Esophagus squamous epithelium (tissue), 5 donors: ENCODE measurements around the gene MOB1A. TPM values are rescaled to one million over a fixed set of nuclear protein-coding genes. Genes with fewer than 3 reads are reported as not detected.
A peak's percentile ranks its signal among the peaks of the same experiment; 100 is the strongest.

Source experiments
- DNase-seq: peaks from one replicate; lab custom pipeline; 2025; lab: John Stamatoyannopoulos, UW
- H3K27ac ChIP-seq, 4 donors: fragments of 200-600 bp; sonication (generic); one replicate each; pipeline ENCODE4 v1.5.1; 2016 to 2019; ENCODE audit warnings: mild to moderate bottlenecking in 1 of 4
- H3K27me3 ChIP-seq, 4 donors: fragments of 200-600 bp; sonication (generic); 1 replicate in 3 of 4; 2 replicates in 1 of 4; pipeline versions ENCODE4 v1.5.1 to v1.6.0; 2017 to 2021; ENCODE audit warnings: antibody characterized with exemption in 1 of 4
- H3K36me3 ChIP-seq, 3 donors: fragments of 200-600 bp; sonication (generic); one replicate each; pipeline ENCODE4 v1.5.1; 2016 to 2019
- H3K4me1 ChIP-seq, 3 donors: fragments of 200-600 bp; sonication (generic); one replicate each; pipeline ENCODE4 v1.5.1; 2017 to 2019
- H3K4me3 ChIP-seq, 4 donors: fragments of 200-600 bp; sonication (generic); 1 replicate in 3 of 4; 2 replicates in 1 of 4; pipeline ENCODE4 v1.5.1; 2016 to 2019; ENCODE audit warnings: mild to moderate bottlenecking in 2 of 4, moderate library complexity in 1 of 4
- H3K9me3 ChIP-seq, 3 donors: fragments of 200-600 bp; sonication (generic); one replicate each; pipeline ENCODE4 v1.5.1; 2016 to 2019
- POLR2A ChIP-seq, 4 donors: fragments of 450-650 bp; IDR thresholded peaks; one replicate each; pipeline ENCODE4 v1.6.1; 2017; ENCODE audit warnings: antibody characterized with exemption in 4 of 4, mild to moderate bottlenecking in 4 of 4, moderate library complexity in 3 of 4
- WGBS, 2 donors: methylation state at CpG; one replicate each; pipeline ENCODE4 v1.1.5; 2018; 5-methylcytosine and 5-hydroxymethylcytosine counted together
- intact Hi-C: fragments of 100-400 bp; cut with DNase I; formaldehyde crosslinking; loops from one replicate; pipeline ENCODE4 v1.15.0; 2022
- total RNA-seq, 4 donors: library from RNA; depleted of rRNA; stranded (reverse); fragments of >200 nt; gene quantifications; one replicate each; pipeline ENCODE4 v1.1.0, GENCODE V29; 2016
- TF ChIP-seq, protein P1 (sequence below), 6 experiments: fragments of 450-650 bp in 4 of 6; fragments of 200-600 bp in 2 of 6; sonication (generic) in 2 of 6; IDR thresholded peaks; one replicate each; pipeline ENCODE4 v1.5.1; 2016 to 2019; ENCODE audit warnings: antibody characterized with exemption in 6 of 6, mild to moderate bottlenecking in 4 of 6, moderate library complexity in 4 of 6
- donor health status: DM: yes; HTN: yes; CAD: no.

The MOB1A gene
- total RNA-seq, 4 donors from 2014 or later = 87.9 to 125 (median 102) TPM

DNA sequence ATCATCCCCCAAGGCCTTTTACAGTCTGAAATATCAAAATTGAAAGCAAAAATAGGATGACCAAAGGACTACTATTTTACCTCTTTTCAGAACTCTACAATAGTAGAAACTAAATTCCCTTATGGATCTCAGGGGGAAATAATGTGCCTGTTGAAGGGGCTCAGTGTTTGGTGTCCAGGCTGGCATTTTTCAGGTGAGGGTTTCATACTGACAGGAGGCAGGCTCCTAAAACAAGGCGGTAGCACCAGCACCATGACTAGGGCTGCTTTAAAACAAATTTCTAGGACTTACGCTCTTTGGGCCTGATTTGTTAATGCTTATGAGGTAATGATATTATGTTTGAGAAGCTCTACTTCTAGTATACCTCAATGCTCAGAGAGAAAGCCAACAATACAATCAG, 25.7 kb downstream of the MOB1A start:
- Histone ChIP-seq H3K4me3 (no peak overlapping the region), H3K27ac (no peak overlapping the region), H3K27me3 (no peaks in the 10 kb centered on the region), H3K36me3 (peaks cover 5 to 82% (median 15%) of the 10 kb centered on the region in 3 donors), H3K9me3 (no peaks in the 10 kb centered on the region), H3K4me1 (peaks cover 0 to 11% (median 8%) of the 10 kb centered on the region in 3 donors)
- DNase-seq = no peak
- intact Hi-C loops = no loop called here
- WGBS, 2 donors = 96 to 97% methylated on average over 2 of the region's 2 CpGs
- no peak for TF ChIP-seq POLR2A (IDR thresholded peaks at IDR 0.05)
- TF ChIP-seq, protein P1, sequence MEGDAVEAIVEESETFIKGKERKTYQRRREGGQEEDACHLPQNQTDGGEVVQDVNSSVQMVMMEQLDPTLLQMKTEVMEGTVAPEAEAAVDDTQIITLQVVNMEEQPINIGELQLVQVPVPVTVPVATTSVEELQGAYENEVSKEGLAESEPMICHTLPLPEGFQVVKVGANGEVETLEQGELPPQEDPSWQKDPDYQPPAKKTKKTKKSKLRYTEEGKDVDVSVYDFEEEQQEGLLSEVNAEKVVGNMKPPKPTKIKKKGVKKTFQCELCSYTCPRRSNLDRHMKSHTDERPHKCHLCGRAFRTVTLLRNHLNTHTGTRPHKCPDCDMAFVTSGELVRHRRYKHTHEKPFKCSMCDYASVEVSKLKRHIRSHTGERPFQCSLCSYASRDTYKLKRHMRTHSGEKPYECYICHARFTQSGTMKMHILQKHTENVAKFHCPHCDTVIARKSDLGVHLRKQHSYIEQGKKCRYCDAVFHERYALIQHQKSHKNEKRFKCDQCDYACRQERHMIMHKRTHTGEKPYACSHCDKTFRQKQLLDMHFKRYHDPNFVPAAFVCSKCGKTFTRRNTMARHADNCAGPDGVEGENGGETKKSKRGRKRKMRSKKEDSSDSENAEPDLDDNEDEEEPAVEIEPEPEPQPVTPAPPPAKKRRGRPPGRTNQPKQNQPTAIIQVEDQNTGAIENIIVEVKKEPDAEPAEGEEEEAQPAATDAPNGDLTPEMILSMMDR (IDR thresholded peaks at IDR 0.05) = no peak

DNA sequence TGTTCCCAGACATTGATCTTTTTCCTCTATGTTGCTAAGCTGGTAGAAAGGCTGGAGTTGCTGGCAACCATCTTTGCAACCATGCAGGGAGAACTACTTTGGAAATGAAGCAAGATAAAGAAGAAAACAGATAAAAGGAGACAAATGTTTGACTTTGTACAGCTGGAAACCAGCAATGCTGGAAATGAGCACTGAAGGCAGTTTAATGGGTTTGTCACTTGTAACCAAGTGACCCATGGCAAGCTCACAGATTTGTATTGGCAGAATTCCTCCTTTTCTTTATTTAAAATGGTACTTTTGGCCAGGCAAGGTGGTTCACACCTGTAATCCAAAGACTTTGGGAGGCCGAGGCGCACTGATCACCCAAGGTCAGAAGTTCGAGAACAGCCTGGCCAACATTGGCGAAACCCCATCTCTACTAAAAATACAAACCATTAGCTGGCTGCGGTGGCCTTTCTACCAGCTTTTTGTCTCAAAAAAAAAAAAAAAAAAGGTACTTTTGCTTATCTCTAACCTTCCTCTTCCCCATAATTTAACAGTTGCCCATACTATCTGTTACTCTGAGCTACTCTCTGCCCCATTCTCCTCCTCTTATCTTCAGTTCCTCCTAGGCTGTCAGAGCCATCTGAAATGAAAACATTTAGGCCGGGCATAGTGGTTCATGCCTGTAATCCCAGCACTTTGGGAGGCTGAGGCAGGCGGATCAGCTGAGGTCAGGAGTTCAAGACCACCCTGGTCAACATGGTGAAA, 28.9 kb downstream of the MOB1A start:
- H3K27me3 ChIP-seq = no peaks in the 10 kb centered on the region
- H3K4me1 ChIP-seq = peaks cover 9 to 32% (median 18%) of the 10 kb centered on the region in 3 donors
- no peak for DNase-seq
- intact Hi-C loops = loop anchor here (10.0 kb wide), 1 partner anchor 325 kb away; the partner anchor contains the start of gene STAMBP
- TF ChIP-seq, protein P1 (IDR thresholded peaks at IDR 0.05) = no peak
- no peak for TF ChIP-seq POLR2A (IDR thresholded peaks at IDR 0.05)
- no peak overlapping the region for H3K4me3 ChIP-seq
- WGBS, 2 donors = 89 to 94% methylated on average over 7 of the region's 7 CpGs
- no peaks in the 10 kb centered on the region for H3K9me3 ChIP-seq
- peaks cover 0 to 52% (median 0%) of the 10 kb centered on the region in 3 donors for H3K36me3 ChIP-seq
- H3K27ac ChIP-seq = no peak overlapping the region

DNA sequence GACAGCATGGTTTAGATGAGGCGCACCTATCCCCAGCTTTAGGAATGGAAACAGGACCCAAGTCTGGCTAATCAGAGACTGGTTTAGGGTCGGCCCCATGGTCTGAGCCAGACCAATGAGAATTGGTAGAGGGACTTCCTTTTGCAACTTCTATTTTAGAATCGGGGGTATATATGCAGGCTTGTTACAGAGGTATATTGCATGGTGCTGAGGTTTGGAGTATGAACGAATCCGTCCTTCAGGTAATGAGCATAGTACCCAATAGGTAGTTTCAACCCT, 29.5 kb downstream of the MOB1A start:
- Histone ChIP-seq H3K36me3 (peaks cover 0 to 52% (median 0%) of the 10 kb centered on the region in 3 donors), H3K27me3 (no peaks in the 10 kb centered on the region), H3K9me3 (no peaks in the 10 kb centered on the region), H3K27ac (no peak overlapping the region), H3K4me3 (no peak overlapping the region), H3K4me1 (peaks cover 9 to 32% (median 18%) of the 10 kb centered on the region in 3 donors)
- no peak for TF ChIP-seq POLR2A (IDR thresholded peaks at IDR 0.05)
- TF ChIP-seq, protein P1 (IDR thresholded peaks at IDR 0.05) = no peak
- DNase-seq = no peak
- 82 to 86% methylated on average over 5 of the region's 5 CpGs for WGBS, 2 donors
- intact Hi-C loops = loop anchor here (10.0 kb wide), 1 partner anchor 324 kb away; the partner anchor contains the start of gene STAMBP

DNA sequence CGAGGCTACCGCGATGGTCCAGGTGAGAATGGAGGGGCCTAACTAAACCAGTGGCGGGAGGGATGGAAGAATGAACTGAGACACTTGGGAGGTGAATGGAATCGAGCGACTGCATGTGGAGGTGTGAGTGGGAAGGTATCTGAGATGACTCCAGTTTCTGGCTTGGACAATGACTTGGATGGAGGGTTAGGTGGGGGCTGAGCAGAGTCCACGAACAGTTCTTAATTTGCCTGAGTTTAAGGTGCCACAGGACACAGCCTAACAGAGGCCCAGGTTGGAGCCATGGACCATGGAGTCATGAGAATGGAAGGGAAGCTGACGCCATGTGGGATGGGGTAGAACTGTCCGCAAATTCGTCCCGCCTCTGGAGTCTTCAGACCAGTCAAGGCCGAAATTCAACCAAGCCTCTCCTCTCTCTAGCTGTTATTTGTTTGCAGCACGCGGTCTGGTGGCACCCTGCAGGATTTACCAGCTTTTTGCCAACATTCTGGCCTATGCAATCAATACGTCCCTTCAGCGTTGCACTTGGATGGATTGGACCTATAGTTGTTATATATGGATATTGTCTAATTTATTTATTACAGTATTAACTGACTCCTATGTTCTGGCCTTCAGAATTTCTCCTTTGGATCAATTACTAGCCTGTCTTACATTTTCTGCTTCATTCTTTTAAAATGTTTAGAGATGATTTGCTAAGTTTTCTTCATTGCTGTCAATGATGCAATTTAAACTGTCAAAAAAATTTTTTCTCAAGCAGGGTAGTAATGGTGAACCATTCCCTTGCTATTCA, 30.0 kb downstream of the MOB1A start:
- TF ChIP-seq, protein P1 (IDR thresholded peaks at IDR 0.05) = no peak
- TF ChIP-seq POLR2A (IDR thresholded peaks at IDR 0.05) = no peak
- WGBS, 2 donors = 50 to 61% methylated on average over 16 of the region's 16 CpGs
- Histone ChIP-seq H3K4me3 (peak overlapping the region; percentile 66 to 98 (median 76)), H3K9me3 (no peaks in the 10 kb centered on the region), H3K4me1 (peaks cover 9 to 32% (median 18%) of the 10 kb centered on the region in 3 donors), H3K36me3 (peaks cover 0 to 51% (median 0%) of the 10 kb centered on the region in 3 donors), H3K27me3 (no peaks in the 10 kb centered on the region), H3K27ac (peak overlapping the region; percentile 73 to 82 (median 76))
- DNase-seq = no peak
- intact Hi-C loops = loop anchor here (10.0 kb wide), 1 partner anchor 324 kb away; the partner anchor contains the start of gene STAMBP
